ENCODE results near the gene PMEPA1. TPM values are rescaled to one million over a fixed set of nuclear protein-coding genes. Genes with fewer than 3 reads are reported as not detected.

The PMEPA1 gene
- total and polyA plus RNA-seq, 2 donors (not counting 3 experiments of a cell fraction or from before 2014, with no cell fraction given): 31.6 to 33.2 TPM

GRCh38 chr20:57647933-57648785 is 61.7 kb downstream of the PMEPA1 start:
- Histone ChIP-seq H3K27me3 (ENCODE audit: control insufficient read depth in 2 of 2, insufficient read depth in 2 of 2, low read length in 2 of 2) (peaks cover 0 to 3% of the 10 kb centered on the region in 2 experiments), H4K20me1 (replicated peaks; ENCODE audit: control insufficient read depth, extremely low read depth, insufficient read depth, low read length) (no peaks in the 10 kb centered on the region), H2AFZ (ENCODE audit: low read depth, low read length) (no peak overlapping the region), H3K27ac (ENCODE audit: insufficient read depth, low read depth, low read length) (no peak overlapping the region), H3K9me1 (replicated peaks; ENCODE audit: control insufficient read depth, extremely low read depth, insufficient read depth, low read length) (no peaks in the 10 kb centered on the region), H3K4me2 (ENCODE audit: insufficient read depth, low read length) (no peak overlapping the region), H3K9me3 (replicated peaks; ENCODE audit: control insufficient read depth, insufficient read depth, low read length) (no peaks in the 10 kb centered on the region), H3K79me2 (ENCODE audit: control insufficient read depth, insufficient read depth, low read length) (no peaks in the 10 kb centered on the region), H3K4me1 (ENCODE audit: control insufficient read depth, extremely low read depth, insufficient read depth, low read length) (no peaks in the 10 kb centered on the region), H3K9ac (replicated peaks; ENCODE audit: extremely low read depth, insufficient read depth, low read length) (no peak overlapping the region), H3K36me3 (ENCODE audit: control insufficient read depth in 2 of 2, extremely low read depth in 1 of 2, insufficient read depth in 2 of 2, low read length in 2 of 2) (peaks cover 3 to 14% of the 10 kb centered on the region in 2 experiments), H3K4me3 (replicated peaks in 1 of 3; ENCODE audit: insufficient read depth in 1 of 3, low read depth in 1 of 3, low read length in 3 of 3) (no peak overlapping the region)
- intact Hi-C loops (cut with micrococcal nuclease): no loop called here
- dilution Hi-C loops (cut with MboI; ENCODE audit: extremely low pct_ligation_motif_present, low sequenced_read_pairs): loop anchor here (25.0 kb wide), 1 partner anchor 439 kb away; no protein-coding TSS in a partner anchor
- BruUV-seq (replicated peaks): no TSS peak
- FAIRE-seq (no peak), DNase-seq (ENCODE audit: low read depth, low spot score) (no peak)
- ChIA-PET POLR2A (no interaction called here), CTCF (interaction anchor here (1.1 to 1.6 kb wide), 3 partner anchors 25 to 532 kb away, joined by 3 to 6 read pairs (median 4); no protein-coding TSS in a partner anchor)
- TF ChIP-seq GATA2 (IDR thresholded peaks at IDR 0.05; ENCODE audit: insufficient read depth, insufficient read length, low read depth, low read length) (no peak), POLR2A (IDR thresholded peaks at IDR 0.05; ENCODE audit: low read depth, low read length) (no peak), POLR2AphosphoS5 (IDR thresholded peaks at IDR 0.05; ENCODE audit: insufficient read depth, low read depth, low read length) (no peak), MYC (IDR thresholded peaks at IDR 0.05; ENCODE audit: low read depth, low read length) (no peak), EZH2 (IDR thresholded peaks at IDR 0.05; ENCODE audit: borderline replicate concordance, low read depth, low read length, severe bottlenecking) (no peak), FOS (IDR thresholded peaks at IDR 0.05; ENCODE audit: borderline replicate concordance, insufficient read depth, low read length) (no peak)
- TF ChIP-seq, protein P1, sequence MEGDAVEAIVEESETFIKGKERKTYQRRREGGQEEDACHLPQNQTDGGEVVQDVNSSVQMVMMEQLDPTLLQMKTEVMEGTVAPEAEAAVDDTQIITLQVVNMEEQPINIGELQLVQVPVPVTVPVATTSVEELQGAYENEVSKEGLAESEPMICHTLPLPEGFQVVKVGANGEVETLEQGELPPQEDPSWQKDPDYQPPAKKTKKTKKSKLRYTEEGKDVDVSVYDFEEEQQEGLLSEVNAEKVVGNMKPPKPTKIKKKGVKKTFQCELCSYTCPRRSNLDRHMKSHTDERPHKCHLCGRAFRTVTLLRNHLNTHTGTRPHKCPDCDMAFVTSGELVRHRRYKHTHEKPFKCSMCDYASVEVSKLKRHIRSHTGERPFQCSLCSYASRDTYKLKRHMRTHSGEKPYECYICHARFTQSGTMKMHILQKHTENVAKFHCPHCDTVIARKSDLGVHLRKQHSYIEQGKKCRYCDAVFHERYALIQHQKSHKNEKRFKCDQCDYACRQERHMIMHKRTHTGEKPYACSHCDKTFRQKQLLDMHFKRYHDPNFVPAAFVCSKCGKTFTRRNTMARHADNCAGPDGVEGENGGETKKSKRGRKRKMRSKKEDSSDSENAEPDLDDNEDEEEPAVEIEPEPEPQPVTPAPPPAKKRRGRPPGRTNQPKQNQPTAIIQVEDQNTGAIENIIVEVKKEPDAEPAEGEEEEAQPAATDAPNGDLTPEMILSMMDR (IDR thresholded peaks at IDR 0.05; ENCODE audit: extremely low read depth in 1 of 2, insufficient read depth in 1 of 2, low read depth in 1 of 2, low read length in 2 of 2): no peak

All from endothelial cell of umbilical vein (primary cell).